ENCODE results near the gene RRAS.

RRAS gene

GRCh38 chr19:49665351-49666119 lies 25.6 kb upstream of the RRAS start, which contains the start of the genes BCL2L12 and IRF3:
BCL2L12 (plus strand) TSS chr19:49665933; CDS start chr19:49666693, 760 bp downstream.
IRF3 (minus strand) TSS chr19:49665857; CDS start chr19:49664838, 1,019 bp downstream.
- no peaks in the 10 kb centered on the region for H3K9me3 Mint-ChIP-seq
- H3K36me3 Mint-ChIP-seq = peaks cover 27 to 48% of the 10 kb centered on the region in 2 donors
- DNase-seq (peak; percentile 97), ATAC-seq (replicated peaks) (peak; percentile 90 to 94)
- H3K27ac Mint-ChIP-seq = peak within 1 kb of the TSS; percentile 93
- peak within 1 kb of the TSS; percentile 97 for H3K4me3 Mint-ChIP-seq
- peaks cover 27 to 54% of the 10 kb centered on the region in 2 donors for H3K4me1 Mint-ChIP-seq
- no peaks in the 10 kb centered on the region for H3K27me3 Mint-ChIP-seq

- peak; percentile 1 for ATAC-seq (replicated peaks)
- H3K4me1 Mint-ChIP-seq = peaks cover 29 to 54% of the 10 kb centered on the region in 2 donors
- DNase-seq = no peak
- H3K27me3 Mint-ChIP-seq = no peaks in the 10 kb centered on the region
- H3K4me3 Mint-ChIP-seq = peak overlapping the region; percentile 97
- peak overlapping the region; percentile 93 for H3K27ac Mint-ChIP-seq
- H3K9me3 Mint-ChIP-seq = no peaks in the 10 kb centered on the region
- H3K36me3 Mint-ChIP-seq = peaks cover 31 to 52% of the 10 kb centered on the region in 2 donors
Measured at GRCh38 chr19:49665036-49665350, 25.1 kb upstream of the RRAS start.

- ATAC-seq (replicated peaks) = peak; percentile 59 to 66
- H3K36me3 Mint-ChIP-seq = peaks cover 32 to 53% of the 10 kb centered on the region in 2 donors
- H3K9me3 Mint-ChIP-seq = no peaks in the 10 kb centered on the region
- no peaks in the 10 kb centered on the region for H3K27me3 Mint-ChIP-seq
- H3K27ac Mint-ChIP-seq = peak overlapping the region; percentile 93
- DNase-seq = peak; percentile 67
- peak overlapping the region; percentile 97 for H3K4me3 Mint-ChIP-seq
- peaks cover 29 to 49% of the 10 kb centered on the region in 2 donors for H3K4me1 Mint-ChIP-seq
Measured at GRCh38 chr19:49664171-49665035, 24.5 kb upstream of the RRAS start.

GRCh38 chr19:49663224-49663623 lies 23.3 kb upstream of the RRAS start:
- Mint-ChIP-seq H3K4me1 (peaks cover 32 to 53% of the 10 kb centered on the region in 2 donors), H3K27ac (peak overlapping the region; percentile 20), H3K9me3 (no peaks in the 10 kb centered on the region), H3K36me3 (peaks cover 40 to 59% of the 10 kb centered on the region in 2 donors), H3K27me3 (no peaks in the 10 kb centered on the region), H3K4me3 (peak overlapping the region; percentile 54 to 97)
- DNase-seq = no peak
- no peak for ATAC-seq (replicated peaks)

- peaks cover 42 to 60% of the 10 kb centered on the region in 2 donors for H3K36me3 Mint-ChIP-seq
- no peaks in the 10 kb centered on the region for H3K9me3 Mint-ChIP-seq
- H3K27me3 Mint-ChIP-seq = no peaks in the 10 kb centered on the region
- H3K4me1 Mint-ChIP-seq = peaks cover 29 to 52% of the 10 kb centered on the region in 2 donors
- peak overlapping the region; percentile 42 for H3K27ac Mint-ChIP-seq
- no peak overlapping the region for H3K4me3 Mint-ChIP-seq
- ATAC-seq (replicated peaks) = no peak
- DNase-seq = no peak
Measured at GRCh38 chr19:49662011-49662410, 22.1 kb upstream of the RRAS start.

- ATAC-seq (replicated peaks) (no peak), DNase-seq (no peak)
- no peak overlapping the region for H3K27ac Mint-ChIP-seq
- no peaks in the 10 kb centered on the region for H3K9me3 Mint-ChIP-seq
- peaks cover 22 to 37% of the 10 kb centered on the region in 2 donors for H3K4me1 Mint-ChIP-seq
- peak overlapping the region in 1 of 2 donors; percentile 25 for H3K4me3 Mint-ChIP-seq
- H3K27me3 Mint-ChIP-seq = no peaks in the 10 kb centered on the region
- H3K36me3 Mint-ChIP-seq = peaks cover 46 to 69% of the 10 kb centered on the region in 2 donors
Measured at GRCh38 chr19:49660338-49660961, 20.5 kb upstream of the RRAS start.

GRCh38 chr19:49658566-49659442 lies 18.9 kb upstream of the RRAS start:
- ATAC-seq (replicated peaks) (no peak), DNase-seq (no peak)
- H3K9me3 Mint-ChIP-seq = no peaks in the 10 kb centered on the region
- H3K4me3 Mint-ChIP-seq = no peak overlapping the region
- H3K36me3 Mint-ChIP-seq = peaks cover 48 to 73% of the 10 kb centered on the region in 2 donors
- H3K27ac Mint-ChIP-seq = peak overlapping the region; percentile 79
- no peaks in the 10 kb centered on the region for H3K27me3 Mint-ChIP-seq
- H3K4me1 Mint-ChIP-seq = peaks cover 13 to 28% of the 10 kb centered on the region in 2 donors

GRCh38 chr19:49658139-49658517 lies 18.2 kb upstream of the RRAS start:
- no peaks in the 10 kb centered on the region for H3K9me3 Mint-ChIP-seq
- peaks cover 13 to 22% of the 10 kb centered on the region in 2 donors for H3K4me1 Mint-ChIP-seq
- ATAC-seq (replicated peaks) = no peak
- peaks cover 51 to 79% of the 10 kb centered on the region in 2 donors for H3K36me3 Mint-ChIP-seq
- no peak for DNase-seq
- no peak overlapping the region for H3K27ac Mint-ChIP-seq
- H3K4me3 Mint-ChIP-seq = no peak overlapping the region
- no peaks in the 10 kb centered on the region for H3K27me3 Mint-ChIP-seq

GRCh38 chr19:49657493-49658138 lies 17.7 kb upstream of the RRAS start:
- Mint-ChIP-seq H3K27ac (peak overlapping the region; percentile 20), H3K27me3 (no peaks in the 10 kb centered on the region), H3K36me3 (peaks cover 53 to 80% of the 10 kb centered on the region in 2 donors), H3K4me3 (no peak overlapping the region), H3K9me3 (no peaks in the 10 kb centered on the region), H3K4me1 (peaks cover 11 to 17% of the 10 kb centered on the region in 2 donors)
- no peak for ATAC-seq (replicated peaks)
- DNase-seq = no peak

GRCh38 chr19:49656456-49657109 lies 16.6 kb upstream of the RRAS start:
- Mint-ChIP-seq H3K36me3 (peaks cover 50 to 75% of the 10 kb centered on the region in 2 donors), H3K4me1 (peaks cover 8 to 11% of the 10 kb centered on the region in 2 donors), H3K9me3 (no peaks in the 10 kb centered on the region), H3K27me3 (no peaks in the 10 kb centered on the region), H3K27ac (no peak overlapping the region), H3K4me3 (peak overlapping the region in 1 of 2 donors; percentile 10)
- ATAC-seq (replicated peaks) = no peak
- no peak for DNase-seq

- peaks cover 50 to 75% of the 10 kb centered on the region in 2 donors for H3K36me3 Mint-ChIP-seq
- ATAC-seq (replicated peaks) (no peak), DNase-seq (no peak)
- H3K9me3 Mint-ChIP-seq = no peaks in the 10 kb centered on the region
- peak overlapping the region in 1 of 2 donors; percentile 10 for H3K4me3 Mint-ChIP-seq
- no peaks in the 10 kb centered on the region for H3K27me3 Mint-ChIP-seq
- H3K27ac Mint-ChIP-seq = peak overlapping the region; percentile 14
- H3K4me1 Mint-ChIP-seq = peaks cover 8 to 11% of the 10 kb centered on the region in 2 donors
Measured at GRCh38 chr19:49655570-49656455, 15.9 kb upstream of the RRAS start.

GRCh38 chr19:49654581-49654980 lies 14.6 kb upstream of the RRAS start:
- Mint-ChIP-seq H3K4me1 (peaks cover 7 to 8% of the 10 kb centered on the region in 2 donors), H3K36me3 (peaks cover 44 to 65% of the 10 kb centered on the region in 2 donors), H3K27me3 (no peaks in the 10 kb centered on the region), H3K9me3 (no peaks in the 10 kb centered on the region), H3K27ac (no peak overlapping the region), H3K4me3 (no peak overlapping the region)
- ATAC-seq (replicated peaks) (no peak), DNase-seq (no peak)
